Tongue (tissue), 2 donors: ENCODE results near the gene RASSF10. TPM values are rescaled to one million over a fixed set of nuclear protein-coding genes. Genes with fewer than 3 reads are reported as not detected.
"Not testable (repeated sequence)": the region's sequence is repeated elsewhere in the genome, so short reads cannot be mapped to it uniquely, and the experiment has no call there.

Experiments
- DNase-seq: peaks from one replicate; pipeline ENCODE4 v3.0.0-alpha.2; 2015
- total RNA-seq: library from RNA; depleted of rRNA; stranded (reverse); fragments of >200 nt; gene quantifications from one replicate; pipeline ENCODE4 v1.2.3, GENCODE V29; 2014

The RASSF10 gene
- total RNA-seq, 1 donor from 2014 or later: 4.8 TPM

DNA sequence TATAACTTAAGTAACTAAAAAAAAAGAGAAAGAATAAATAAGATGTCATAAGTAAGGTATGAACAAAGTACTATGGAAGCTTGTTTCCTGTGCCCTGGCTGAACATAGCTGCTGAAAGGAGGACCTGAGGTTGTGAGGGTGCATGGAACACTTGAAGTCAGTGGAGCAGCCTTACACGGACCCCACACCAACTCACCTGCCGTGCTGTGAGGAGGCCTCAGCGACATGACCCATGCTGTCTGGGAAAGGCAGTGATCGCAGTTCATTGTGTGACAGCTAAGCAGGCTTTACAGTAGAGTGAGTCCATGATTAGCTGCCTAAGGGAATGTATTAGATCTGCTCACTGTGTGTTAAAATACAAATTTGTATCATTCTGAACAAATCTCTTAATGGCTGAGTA is 17.6 kb downstream of the RASSF10 start:
- DNase-seq: no peak

DNA sequence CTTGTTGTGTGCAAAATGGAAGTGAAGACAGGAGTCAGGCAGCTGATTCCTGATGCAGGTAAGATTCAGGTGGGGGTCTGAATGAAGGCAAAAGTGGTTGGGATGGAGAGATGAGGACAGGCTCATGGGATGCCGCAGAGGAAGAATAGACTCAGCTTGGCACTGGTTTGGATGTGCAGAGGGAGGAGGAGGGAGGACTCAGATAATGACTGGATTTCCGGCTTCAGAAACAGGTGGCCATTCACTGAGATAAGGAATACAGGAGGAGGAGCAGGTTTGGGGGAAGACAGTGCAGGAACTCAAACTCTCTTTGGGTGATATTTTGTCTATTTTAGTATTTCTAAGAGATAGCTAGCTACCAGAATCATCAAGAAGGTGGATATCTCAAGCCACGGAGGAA is 19.2 kb downstream of the RASSF10 start:
- DNase-seq: no peak

DNA sequence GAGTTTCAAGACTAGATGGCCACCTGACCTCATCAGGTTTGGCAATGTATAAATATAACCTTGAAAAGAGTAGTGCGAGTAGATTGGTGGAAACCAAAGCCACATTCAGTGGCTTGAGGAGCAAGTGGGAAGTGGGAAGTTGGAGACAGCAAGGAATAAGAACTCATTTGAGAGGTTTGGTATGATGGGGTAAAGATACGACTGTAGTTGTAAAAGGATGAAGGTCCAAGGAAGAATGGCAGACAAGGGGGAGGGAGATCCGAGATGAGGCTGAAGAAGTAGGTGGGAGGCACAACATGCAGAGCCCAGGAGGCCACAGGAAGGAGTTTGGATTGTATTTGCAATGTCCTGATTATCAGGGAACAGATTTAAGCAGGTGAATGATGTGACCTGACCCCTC is 20.8 kb downstream of the RASSF10 start:
- DNase-seq: no peak

DNA sequence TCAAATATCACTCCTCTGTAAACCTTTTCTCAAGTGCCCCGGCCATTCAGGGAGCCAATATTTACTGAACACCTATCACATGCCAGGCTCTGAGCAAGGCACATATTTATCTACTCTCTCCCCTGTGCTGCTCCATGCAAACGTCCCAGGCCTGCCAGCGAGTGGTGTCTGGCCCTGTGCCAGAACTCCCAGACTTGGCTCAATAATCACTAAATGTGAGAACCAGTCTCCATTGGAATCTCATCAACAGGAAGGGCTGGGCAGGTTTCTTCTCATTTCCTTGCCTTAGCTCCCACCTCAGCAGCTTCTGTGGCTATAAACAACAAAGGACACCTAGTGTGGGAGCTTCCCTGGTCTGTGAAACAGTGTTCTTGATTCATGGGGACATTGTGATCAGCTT is 21.7 kb downstream of the RASSF10 start:
- DNase-seq: peak; percentile 53

DNA sequence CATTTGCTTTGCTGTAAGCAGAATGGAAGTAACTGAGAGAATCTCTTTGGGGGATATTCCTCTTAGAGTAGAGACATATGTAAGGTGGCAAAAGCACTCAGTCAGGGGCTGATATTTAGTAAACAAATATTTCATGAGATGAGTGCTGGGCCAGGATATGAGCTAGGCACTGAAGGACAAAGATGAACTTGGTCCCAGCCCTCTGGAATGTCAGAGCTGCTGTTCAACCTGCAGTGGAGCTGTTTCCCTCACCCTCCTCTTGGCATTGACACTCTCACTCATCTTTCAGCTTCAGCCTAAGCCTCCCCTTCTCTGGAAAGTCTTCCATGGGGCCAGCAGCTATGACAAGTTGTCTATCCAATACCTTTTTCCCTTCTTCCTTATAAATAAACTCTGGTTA is 22.2 kb downstream of the RASSF10 start:
- DNase-seq: no peak

DNA sequence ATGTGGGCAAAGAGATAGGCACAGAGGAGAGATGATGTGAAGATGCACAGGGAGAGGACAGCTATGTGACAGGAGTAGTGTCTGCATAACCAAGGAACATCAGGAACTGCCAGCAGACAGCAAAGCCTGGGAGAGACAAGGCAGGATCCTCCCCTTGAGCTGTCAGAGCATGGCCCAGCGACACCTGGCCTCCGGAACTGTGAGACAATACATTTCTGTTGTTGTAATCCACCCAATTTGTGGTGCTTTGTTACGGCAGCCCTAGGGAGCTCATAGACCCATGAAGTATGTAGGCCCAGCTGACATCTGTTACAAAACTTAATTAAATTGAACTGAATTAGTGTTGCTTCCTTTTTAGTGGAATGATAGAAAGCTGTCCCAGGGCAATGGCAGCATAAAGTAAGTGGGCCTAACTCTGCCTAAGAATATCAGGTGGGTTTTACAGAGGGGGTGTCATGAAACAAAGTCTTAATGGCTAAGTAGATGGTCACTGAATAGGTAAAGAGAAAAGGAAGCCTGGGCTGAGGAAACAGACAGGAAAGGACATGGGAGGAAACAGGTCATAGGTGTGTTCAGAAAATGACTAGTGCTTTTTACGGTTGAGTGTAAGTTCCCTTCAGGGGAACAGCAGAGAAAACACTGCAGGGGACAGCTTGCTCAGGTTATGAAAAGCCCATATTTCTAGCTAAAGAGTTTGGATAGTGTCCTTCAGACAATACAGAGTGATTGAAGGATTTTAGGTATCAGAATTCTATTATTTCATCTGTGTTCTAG is 24.8 kb downstream of the RASSF10 start:
- no peak for DNase-seq

DNA sequence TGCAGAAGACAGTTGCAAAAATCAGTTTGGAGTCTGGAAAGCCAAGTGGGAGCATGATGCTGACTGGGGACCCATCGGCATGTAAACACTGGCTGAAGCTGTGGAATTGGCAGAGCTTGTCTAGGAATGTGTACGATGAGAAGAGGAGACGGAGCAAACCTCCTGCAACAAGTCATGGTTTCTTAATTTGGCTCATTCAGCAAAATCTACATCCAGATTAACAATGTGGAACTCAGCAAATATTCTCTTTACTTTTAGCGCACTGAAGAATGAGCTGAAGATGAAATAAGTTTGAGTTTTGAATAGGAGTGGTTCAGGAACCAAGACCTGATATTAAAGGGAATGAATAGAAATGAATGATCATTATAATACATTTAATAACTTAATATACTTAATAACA is 26.6 kb downstream of the RASSF10 start:
- DNase-seq: no peak

DNA sequence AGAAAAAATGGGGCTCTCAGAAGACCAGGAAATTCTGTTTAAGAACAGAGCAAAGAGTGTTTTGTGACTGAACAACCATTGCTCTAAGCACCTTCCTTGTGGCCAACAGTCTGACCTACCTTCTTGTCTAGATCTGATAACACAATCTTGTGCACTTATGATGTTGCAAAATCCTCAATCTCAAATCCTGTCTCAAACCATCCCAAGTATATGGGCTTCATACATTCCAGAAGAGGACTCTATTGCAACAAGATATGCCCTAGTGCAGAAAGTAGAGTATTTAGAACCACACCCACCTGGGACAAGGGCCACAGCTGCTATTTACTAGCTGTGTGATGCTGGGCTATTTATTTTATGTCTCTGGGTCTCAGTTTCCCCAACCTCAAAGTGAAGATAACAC is 27.1 kb downstream of the RASSF10 start:
- DNase-seq: no peak

DNA sequence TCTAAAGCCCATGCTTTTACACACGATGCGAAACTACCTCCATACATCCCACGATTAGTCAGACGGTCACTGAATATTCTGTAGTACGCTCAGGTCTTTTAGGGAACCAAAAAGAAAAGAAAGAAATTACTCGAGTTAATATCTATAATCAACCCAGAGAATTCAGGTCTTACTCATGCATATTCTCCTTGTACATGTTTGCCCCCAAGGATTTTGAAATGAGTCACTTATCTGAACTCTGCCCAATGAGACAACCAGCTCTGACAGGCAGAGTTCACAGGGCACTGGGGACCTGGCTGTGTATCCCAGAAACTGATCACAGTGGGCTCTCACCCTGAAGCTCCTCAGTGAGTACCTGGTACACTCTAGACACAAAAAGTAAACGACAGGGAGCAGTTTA is 29.2 kb downstream of the RASSF10 start:
- no peak for DNase-seq

DNA sequence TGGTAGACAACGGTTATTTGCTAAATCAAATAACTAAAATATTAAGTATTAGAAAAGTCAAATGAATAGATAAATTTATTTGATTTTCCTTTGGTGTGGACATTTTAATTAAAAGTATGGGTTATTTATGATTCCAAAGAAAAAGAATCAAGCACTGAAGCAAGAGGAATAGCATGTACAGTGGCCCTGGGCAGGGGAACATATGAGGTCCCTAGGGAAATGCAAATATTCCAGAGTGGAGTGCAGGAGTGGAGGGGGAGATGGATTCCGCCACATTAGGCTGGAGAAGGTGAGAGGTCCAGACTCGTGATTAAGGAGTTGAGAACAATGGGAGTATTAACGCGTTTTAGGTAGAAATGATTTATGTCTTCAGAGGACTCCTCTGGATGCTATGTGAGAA is 30.0 kb downstream of the RASSF10 start:
- DNase-seq: no peak

DNA sequence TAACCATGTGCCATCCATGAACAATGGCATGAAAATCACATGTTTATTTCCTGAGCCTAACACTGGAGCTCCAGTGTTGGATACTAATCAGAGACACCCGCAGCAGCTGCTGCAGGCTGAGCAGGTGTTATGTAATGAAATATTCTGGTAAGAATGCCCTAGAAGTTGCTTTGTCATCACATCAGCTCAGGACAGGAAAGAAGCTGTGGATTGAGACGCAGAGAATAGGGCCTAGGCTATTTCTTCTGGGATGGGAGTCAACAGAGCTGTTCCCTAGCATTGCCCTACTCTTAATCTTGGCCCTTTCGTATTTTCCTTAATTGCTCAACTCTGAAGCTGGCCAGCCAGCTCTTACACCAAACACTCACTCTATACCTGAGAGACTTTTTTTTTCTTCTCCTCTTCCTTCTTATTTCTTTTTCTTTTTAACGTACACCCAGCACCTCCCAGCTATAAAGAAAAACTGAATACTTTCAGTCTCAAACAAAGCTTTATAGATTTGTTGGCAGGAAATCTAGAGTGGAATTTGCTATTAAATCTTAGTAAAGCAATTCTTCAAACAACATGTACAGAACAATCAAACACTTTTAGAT is 31.9 kb downstream of the RASSF10 start:
- peak; percentile 79 for DNase-seq

DNA sequence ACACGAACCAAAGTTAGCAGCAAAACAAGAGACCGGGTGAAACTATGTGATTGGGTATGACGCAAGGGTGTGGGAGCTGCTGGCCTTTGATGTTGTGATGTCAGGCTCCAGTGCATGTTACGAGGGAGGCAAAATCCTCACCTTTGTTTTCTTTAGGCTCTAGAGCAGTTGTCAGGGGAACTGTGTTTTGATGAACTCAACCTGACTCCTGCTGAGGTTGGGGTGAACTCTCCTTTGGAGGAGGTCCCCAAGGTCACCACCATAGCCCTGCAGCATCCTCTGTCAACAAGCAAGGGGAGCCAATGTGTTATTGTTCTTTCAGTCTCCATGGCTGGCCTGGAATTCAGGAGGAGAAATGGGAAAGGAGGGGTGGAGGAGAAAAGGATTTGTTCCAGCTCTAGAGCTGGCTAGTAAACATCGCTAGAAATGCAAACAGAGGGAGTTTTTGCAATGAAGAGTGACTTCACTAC is 33.8 kb downstream of the RASSF10 start:
- no peak for DNase-seq

DNA sequence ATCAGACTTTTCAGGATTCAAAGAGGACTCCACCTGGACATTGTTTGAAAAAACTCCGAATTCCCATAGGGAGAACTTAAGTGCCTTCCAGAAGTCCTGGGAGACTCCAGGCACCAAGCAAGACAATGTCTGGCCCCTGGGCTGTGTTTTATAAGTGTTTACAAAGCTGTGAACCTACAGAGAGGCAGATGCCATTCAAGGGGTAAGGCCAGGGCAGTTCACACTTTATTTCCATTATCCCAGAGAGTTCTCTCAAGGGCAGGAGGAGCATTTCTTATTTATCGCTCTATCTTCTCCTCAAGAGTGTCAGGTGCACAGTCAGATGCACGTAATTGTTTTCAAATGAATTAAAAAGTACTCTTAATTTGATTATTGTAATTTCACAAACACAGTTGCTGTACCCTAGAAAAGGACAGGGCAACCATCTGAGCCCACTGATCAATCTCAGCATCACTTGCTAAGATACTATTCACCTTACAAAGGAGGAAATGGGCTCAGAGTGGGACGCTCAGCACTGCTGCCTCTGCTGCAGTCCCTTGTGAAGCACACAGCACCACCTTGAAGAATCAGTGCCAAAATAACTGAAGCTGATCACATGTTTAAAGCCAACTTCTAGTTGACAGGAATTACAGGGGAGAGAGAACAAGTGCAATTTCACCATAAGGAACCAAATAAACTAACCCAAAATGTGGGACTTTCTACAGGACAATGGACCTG is 35.0 kb downstream of the RASSF10 start:
- DNase-seq: no peak

DNA sequence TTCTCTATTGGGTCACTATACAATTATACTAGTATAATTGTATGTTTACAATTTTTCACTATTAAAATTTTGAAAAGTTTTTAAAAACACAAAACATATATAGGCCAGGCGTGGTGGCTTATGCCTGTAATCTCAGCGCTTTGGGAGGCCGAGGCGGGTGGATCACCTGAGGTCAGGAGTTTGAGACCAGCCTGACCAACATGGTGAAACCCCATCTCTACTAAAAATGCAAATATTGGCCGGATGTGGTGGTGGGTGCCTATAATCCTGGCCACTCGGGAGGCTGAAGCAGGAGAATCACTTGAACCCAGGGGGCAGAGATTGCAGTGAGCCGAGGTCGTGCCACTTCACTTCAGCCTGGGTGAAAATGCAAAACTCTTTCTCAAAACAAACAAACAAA is 36.0 kb downstream of the RASSF10 start:
- DNase-seq: not testable (repeated sequence)

DNA sequence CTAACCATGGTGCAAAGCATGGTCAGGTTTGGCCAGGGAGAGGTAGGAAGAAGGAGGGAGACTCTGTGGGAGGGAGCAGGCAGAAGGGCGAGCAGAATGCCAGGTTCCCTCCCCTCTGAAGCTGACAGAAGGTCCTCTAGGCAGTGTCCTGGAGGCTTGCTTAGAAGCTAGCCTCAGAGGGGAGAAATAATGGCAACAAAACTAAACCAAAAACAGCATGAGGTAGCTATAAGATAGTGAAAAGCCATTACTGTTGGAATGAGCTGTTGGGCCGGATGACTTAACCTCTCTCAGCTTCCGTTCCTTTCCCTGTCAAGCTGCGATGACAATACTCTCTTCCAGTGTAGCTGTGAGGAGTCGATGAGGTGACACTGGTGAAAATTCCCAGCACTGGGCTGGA is 36.6 kb downstream of the RASSF10 start:
- DNase-seq: no peak

DNA sequence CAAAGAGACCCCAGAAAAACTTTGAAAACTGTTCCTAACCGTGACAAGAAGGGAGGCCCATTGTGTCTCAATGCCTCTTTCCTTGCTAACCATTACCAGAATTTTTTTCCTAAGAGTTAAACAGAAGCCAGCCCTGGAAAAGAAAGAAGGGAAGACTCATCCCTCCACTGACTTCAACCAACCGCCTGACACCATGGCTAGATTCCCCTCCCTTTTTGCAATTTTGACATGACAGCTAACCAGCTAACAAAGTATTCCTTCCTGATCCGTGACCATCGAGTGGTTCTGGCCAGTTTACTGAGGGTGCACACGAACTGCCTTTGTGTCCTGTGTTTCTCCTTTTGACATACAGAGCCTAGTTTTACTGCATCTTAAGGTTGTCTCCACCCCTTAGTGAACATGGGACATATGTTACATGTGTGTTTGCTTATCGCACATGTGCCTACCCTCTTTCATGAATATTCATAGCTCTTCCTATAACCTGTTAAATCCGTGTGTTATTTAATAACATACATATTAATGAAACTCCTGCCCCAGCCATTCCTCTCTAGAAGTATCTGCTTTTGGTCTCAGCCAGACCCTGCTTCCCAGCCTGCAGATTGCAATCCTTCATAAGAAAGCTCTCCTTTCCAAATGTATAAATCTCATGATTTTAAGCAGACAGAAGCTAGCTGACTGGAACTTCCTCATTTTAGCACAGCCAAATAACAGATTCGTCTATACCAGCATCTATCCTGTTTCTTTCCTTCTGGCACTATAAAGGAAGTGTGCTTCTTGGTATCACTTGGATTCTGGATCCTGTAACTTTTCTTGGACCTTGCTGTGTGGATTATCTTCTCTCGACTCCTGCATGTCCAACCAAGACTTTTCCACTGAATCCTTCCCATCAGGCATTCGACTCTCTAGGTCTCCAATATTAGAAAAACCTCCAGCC is 37.8 kb downstream of the RASSF10 start:
- no peak for DNase-seq

DNA sequence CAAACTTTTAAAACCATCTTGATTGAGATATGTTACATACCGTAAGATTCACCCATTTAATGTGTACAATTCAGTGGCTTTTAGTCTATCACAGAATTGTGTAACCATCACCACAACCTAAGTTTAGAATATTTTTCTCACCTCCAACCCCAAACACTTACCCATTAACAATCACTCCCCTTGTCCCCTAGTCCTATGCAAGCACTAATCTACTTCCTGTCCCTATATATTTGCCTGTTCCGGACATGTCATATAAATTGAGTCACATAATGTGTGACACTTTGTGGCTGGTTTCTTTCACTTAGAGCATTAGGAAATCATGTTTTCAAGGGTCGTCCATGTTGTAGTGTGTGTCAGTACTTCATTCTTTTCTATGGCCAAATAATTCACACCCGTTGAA is 38.8 kb downstream of the RASSF10 start:
- no peak for DNase-seq

DNA sequence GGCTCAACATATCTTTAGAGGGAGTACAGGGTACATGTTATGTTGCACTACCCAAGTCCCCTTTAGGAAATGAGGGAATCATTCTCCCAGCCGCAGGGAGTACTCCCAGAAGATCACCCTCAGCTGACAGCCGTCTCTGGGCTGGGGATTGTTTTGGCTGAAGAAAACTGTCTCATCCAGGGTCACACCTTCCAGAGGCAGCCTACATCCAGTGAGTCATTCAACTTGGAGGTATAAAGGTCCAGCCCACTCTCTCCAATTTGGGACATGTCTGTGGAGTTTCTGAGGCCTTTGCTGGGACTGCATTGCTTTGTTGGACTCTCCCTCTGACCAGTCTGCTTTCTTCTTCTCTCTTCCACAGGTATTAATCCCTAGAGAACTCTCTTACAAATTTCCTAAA is 42.1 kb downstream of the RASSF10 start:
- DNase-seq: no peak

DNA sequence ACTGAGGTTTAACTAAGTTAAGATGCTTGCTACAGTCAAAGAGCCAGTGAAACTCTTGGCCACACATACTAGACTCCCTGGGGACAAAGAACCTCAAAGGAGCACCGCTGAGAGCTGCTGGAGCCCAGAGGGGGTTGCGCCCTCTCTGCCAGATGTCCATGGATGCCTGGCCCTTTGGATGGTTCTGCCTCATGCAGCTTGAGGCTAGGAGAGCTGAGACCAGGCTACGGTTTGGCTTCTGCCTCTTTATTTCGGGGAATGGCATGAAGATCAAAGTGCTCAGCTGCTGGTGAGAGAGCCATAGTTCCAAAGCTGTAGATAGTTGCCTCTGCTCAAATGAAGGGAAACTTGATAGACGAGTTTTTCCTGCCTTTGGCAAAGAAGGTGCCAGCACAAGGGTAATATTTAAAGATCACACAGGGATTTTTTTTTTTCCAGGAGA is 43.0 kb downstream of the RASSF10 start:
- DNase-seq: peak; percentile 52

DNA sequence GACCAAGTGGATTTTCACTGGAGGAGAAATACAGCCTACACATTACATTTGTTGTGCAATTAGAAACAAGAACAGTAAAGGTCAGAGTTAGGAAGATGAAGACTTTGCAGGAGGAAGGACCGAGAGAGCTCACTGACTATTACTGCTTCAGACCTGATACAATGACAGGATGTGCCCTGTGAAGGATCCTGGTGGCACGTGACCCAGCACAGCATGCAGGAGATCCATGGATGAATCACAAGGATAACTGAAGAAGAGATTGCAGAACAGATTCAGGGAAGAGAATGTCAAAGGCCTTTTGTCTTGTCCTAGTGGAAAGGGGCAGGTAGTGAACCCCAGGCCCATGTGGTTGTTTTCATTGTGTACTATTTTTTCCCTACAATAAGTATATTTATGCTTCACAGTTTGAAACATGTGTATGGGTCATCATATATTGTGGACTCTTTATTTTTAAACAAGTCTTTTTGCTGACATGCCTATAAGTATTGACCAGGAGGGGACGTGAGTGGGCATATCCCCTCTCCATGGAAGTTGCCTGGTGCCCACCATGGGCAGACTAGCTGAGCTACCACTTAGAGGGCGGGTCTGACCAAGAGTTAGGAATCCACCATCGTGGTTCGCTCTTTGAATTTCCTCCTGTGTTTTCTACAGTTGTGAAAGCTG is 44.3 kb downstream of the RASSF10 start:
- no peak for DNase-seq

DNA sequence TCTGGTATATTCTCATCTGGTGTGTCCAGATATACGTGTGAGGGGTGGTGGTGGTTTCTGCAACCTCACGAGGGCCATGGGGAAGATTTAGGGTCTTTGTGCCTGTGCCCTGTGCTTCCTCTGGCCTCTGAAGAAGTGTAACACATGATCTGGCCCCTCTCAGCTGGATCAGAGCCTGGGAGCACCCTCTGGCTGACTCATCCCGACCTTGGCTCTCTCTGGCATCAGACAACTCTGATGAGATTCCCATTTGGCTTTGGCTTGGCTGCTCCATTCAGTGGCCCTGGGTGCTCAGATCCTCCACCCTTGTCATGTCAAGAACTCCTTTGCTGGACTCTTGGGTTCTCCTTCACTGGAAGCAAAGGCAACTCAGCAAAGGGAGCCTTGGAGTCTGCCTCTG is 45.2 kb downstream of the RASSF10 start:
- DNase-seq: no peak

DNA sequence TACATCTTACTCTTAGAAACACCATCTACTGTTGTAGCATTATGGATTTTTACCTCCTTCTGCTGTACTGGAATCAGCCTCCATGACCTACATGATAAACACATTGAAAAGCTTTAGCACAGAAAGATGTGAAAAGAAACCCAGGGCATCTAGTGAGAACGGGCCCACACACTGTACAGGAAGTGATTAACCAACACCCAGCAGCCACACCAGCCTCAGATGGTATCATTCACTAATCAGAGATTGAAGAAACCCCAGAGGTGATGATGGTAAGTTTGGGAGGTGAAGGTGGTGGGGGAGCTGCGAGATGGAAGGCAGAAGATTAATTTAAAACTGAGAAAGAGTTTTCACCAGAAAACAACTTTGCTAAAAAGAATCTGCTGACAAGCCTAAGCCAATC is 46.1 kb downstream of the RASSF10 start:
- no peak for DNase-seq
